ENCODE measurements around the gene ADGRB3.

The ADGRB3 gene

DNA sequence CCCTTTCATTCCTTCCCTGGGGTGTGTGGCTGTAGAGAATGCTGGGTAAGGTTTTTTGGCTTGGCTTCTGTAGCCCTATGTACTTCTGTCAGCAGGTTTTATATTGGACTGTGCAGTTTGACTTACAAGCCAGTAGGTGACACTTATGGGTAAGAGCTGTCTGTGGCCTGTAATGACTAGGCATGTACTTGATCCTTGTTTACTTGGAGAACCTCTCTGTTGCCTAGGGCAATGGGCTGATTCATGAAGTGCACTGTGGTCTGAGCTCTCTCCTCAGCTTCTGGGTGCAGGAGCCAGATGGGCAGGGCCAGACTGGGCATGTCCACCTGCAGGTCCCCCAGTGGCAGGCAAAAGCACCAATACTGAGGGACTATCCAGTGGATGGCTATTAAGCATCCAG, 544.6 kb downstream of the ADGRB3 start:
- Histone ChIP-seq H2BK12ac (ENCODE audit: low read length) (no peak overlapping the region), H3K18ac (ENCODE audit: low read length) (no peak overlapping the region), H3K9me3 (replicated peaks in 1 of 2; ENCODE audit: control insufficient read depth in 2 of 2, insufficient read depth in 1 of 2, low read depth in 1 of 2, low read length in 2 of 2) (peaks cover 2 to 9% of the 10 kb centered on the region in 2 donors), H2AK5ac (ENCODE audit: low read depth, low read length) (no peak overlapping the region), H2AFZ (ENCODE audit: low read length) (no peak overlapping the region), H4K91ac (ENCODE audit: low read depth, low read length, poor library complexity) (no peak overlapping the region), H3K14ac (ENCODE audit: low read length) (peak overlapping the region; percentile 82), H3K27ac (replicated peaks; ENCODE audit: low read length) (no peak overlapping the region), H3K23ac (ENCODE audit: low read depth, low read length, poor library complexity) (no peak overlapping the region), H3K4me1 (ENCODE audit: control insufficient read depth in 2 of 2, insufficient read depth in 1 of 2, low read depth in 1 of 2, low read length in 2 of 2) (no peaks in the 10 kb centered on the region), H3K4me3 (ENCODE audit: low read length in 2 of 2) (no peak overlapping the region), H3K79me1 (ENCODE audit: low read depth, low read length) (no peaks in the 10 kb centered on the region), H3K27me3 (ENCODE audit: control insufficient read depth in 3 of 3, insufficient read depth in 3 of 3, low read depth in 1 of 3, low read length in 3 of 3) (no peaks in the 10 kb centered on the region), H3K4ac (ENCODE audit: low read length) (no peak overlapping the region), H2BK120ac (ENCODE audit: low read depth, low read length) (no peak overlapping the region), H4K8ac (ENCODE audit: low read depth, low read length) (no peak overlapping the region), H3K9ac (ENCODE audit: low read depth, low read length, poor library complexity) (no peak overlapping the region), H3K4me2 (ENCODE audit: insufficient read depth, low read length, poor library complexity, severe bottlenecking) (no peak overlapping the region), H3K36me3 (replicated peaks in 1 of 2; ENCODE audit: control insufficient read depth in 2 of 2, insufficient read depth in 2 of 2, low read length in 2 of 2) (no peaks in the 10 kb centered on the region), H2BK5ac (ENCODE audit: low read length) (no peak overlapping the region), H2BK15ac (ENCODE audit: low read length) (no peak overlapping the region)
- no peak for DNase-seq (ENCODE audit: low spot score)

GRCh38 chr6:69180361-69181067, 545.4 kb downstream of the ADGRB3 start:
- H4K91ac ChIP-seq (ENCODE audit: low read depth, low read length, poor library complexity) = no peak overlapping the region
- H3K4ac ChIP-seq (ENCODE audit: low read length) = no peak overlapping the region
- H3K27ac ChIP-seq (replicated peaks; ENCODE audit: low read length) = no peak overlapping the region
- peaks cover 2 to 9% of the 10 kb centered on the region in 2 donors for H3K9me3 ChIP-seq (replicated peaks in 1 of 2; ENCODE audit: control insufficient read depth in 2 of 2, insufficient read depth in 1 of 2, low read depth in 1 of 2, low read length in 2 of 2)
- DNase-seq (ENCODE audit: low spot score) = no peak
- H2BK12ac ChIP-seq (ENCODE audit: low read length) = no peak overlapping the region
- no peak overlapping the region for H2BK15ac ChIP-seq (ENCODE audit: low read length)
- H2BK120ac ChIP-seq (ENCODE audit: low read depth, low read length) = no peak overlapping the region
- H2BK5ac ChIP-seq (ENCODE audit: low read length) = no peak overlapping the region
- no peaks in the 10 kb centered on the region for H3K4me1 ChIP-seq (ENCODE audit: control insufficient read depth in 2 of 2, insufficient read depth in 1 of 2, low read depth in 1 of 2, low read length in 2 of 2)
- no peak overlapping the region for H3K23ac ChIP-seq (ENCODE audit: low read depth, low read length, poor library complexity)
- no peak overlapping the region for H2AFZ ChIP-seq (ENCODE audit: low read length)
- H3K79me1 ChIP-seq (ENCODE audit: low read depth, low read length) = no peaks in the 10 kb centered on the region
- no peak overlapping the region for H3K4me3 ChIP-seq (ENCODE audit: low read length in 2 of 2)
- H4K8ac ChIP-seq (ENCODE audit: low read depth, low read length) = no peak overlapping the region
- H3K14ac ChIP-seq (ENCODE audit: low read length) = no peak overlapping the region
- no peak overlapping the region for H3K4me2 ChIP-seq (ENCODE audit: insufficient read depth, low read length, poor library complexity, severe bottlenecking)
- no peaks in the 10 kb centered on the region for H3K36me3 ChIP-seq (replicated peaks in 1 of 2; ENCODE audit: control insufficient read depth in 2 of 2, insufficient read depth in 2 of 2, low read length in 2 of 2)
- no CpG with 5 or more reads among the region's 7 CpGs for WGBS, 2 donors (ENCODE audit: extremely low coverage in 2 of 2, insufficient read length in 2 of 2, insufficient replicate concordance in 1 of 2)
- no peaks in the 10 kb centered on the region for H3K27me3 ChIP-seq (ENCODE audit: control insufficient read depth in 3 of 3, insufficient read depth in 3 of 3, low read depth in 1 of 3, low read length in 3 of 3)
- no peak overlapping the region for H3K9ac ChIP-seq (ENCODE audit: low read depth, low read length, poor library complexity)
- H2AK5ac ChIP-seq (ENCODE audit: low read depth, low read length) = no peak overlapping the region
- H3K18ac ChIP-seq (ENCODE audit: low read length) = peak overlapping the region; percentile 8

DNA sequence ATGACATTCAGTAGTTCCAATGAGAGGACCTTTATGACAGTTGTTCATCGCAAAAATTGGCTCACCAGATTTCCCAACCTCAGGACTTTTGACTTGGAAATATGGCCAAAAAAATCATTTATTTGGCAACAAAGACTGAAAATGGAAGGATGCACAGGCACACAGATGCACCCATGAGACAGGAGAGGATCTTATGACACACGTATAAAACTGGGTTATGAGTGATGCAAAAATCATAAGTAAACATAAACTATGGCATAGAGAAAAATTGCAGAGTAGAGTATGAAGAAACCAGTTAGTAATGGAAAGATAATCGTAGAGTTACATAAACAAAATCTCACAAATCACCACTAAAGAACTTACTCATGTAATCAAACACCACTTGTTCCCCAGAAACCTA, 546.9 kb downstream of the ADGRB3 start:
- no peak overlapping the region for H2BK12ac ChIP-seq (ENCODE audit: low read length)
- no peak overlapping the region for H3K27ac ChIP-seq (replicated peaks; ENCODE audit: low read length)
- no peak overlapping the region for H3K4me2 ChIP-seq (ENCODE audit: insufficient read depth, low read length, poor library complexity, severe bottlenecking)
- no peak overlapping the region for H3K18ac ChIP-seq (ENCODE audit: low read length)
- no peak for DNase-seq (ENCODE audit: low spot score)
- no peak overlapping the region for H2AK5ac ChIP-seq (ENCODE audit: low read depth, low read length)
- H2AFZ ChIP-seq (ENCODE audit: low read length) = no peak overlapping the region
- no peak overlapping the region for H4K8ac ChIP-seq (ENCODE audit: low read depth, low read length)
- H3K79me1 ChIP-seq (ENCODE audit: low read depth, low read length) = no peaks in the 10 kb centered on the region
- no peaks in the 10 kb centered on the region for H3K4me1 ChIP-seq (ENCODE audit: control insufficient read depth in 2 of 2, insufficient read depth in 1 of 2, low read depth in 1 of 2, low read length in 2 of 2)
- H3K14ac ChIP-seq (ENCODE audit: low read length) = no peak overlapping the region
- no peaks in the 10 kb centered on the region for H3K27me3 ChIP-seq (ENCODE audit: control insufficient read depth in 3 of 3, insufficient read depth in 3 of 3, low read depth in 1 of 3, low read length in 3 of 3)
- H2BK5ac ChIP-seq (ENCODE audit: low read length) = no peak overlapping the region
- H3K4me3 ChIP-seq (ENCODE audit: low read length in 2 of 2) = no peak overlapping the region
- H3K4ac ChIP-seq (ENCODE audit: low read length) = no peak overlapping the region
- H3K9ac ChIP-seq (ENCODE audit: low read depth, low read length, poor library complexity) = no peak overlapping the region
- H3K36me3 ChIP-seq (replicated peaks in 1 of 2; ENCODE audit: control insufficient read depth in 2 of 2, insufficient read depth in 2 of 2, low read length in 2 of 2) = no peaks in the 10 kb centered on the region
- no peak overlapping the region for H2BK15ac ChIP-seq (ENCODE audit: low read length)
- H2BK120ac ChIP-seq (ENCODE audit: low read depth, low read length) = no peak overlapping the region
- H3K9me3 ChIP-seq (replicated peaks in 1 of 2; ENCODE audit: control insufficient read depth in 2 of 2, insufficient read depth in 1 of 2, low read depth in 1 of 2, low read length in 2 of 2) = peaks cover 2 to 9% of the 10 kb centered on the region in 2 donors
- WGBS, 2 donors (ENCODE audit: extremely low coverage in 2 of 2, insufficient read length in 2 of 2, insufficient replicate concordance in 1 of 2) = no CpG with 5 or more reads among the region's 3 CpGs
- no peak overlapping the region for H3K23ac ChIP-seq (ENCODE audit: low read depth, low read length, poor library complexity)
- no peak overlapping the region for H4K91ac ChIP-seq (ENCODE audit: low read depth, low read length, poor library complexity)

DNA sequence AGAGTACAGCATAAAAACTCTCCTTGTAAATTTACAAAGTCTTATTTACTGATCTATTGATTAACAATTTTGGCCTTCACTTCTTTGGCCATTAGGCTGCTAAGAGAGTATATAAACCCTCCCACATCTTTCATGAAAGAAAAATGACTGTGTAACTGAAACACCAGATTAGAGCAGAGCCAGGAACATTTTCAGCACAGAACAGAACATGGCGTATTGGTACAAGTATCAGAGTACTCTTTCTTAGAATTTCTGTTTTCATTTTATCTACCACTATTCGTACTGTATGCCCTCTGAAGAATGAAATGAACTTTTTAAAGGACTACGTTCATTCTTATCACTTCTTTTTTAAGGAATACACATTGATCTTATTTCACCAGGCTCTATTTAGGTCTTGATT, 550.2 kb downstream of the ADGRB3 start:
- no CpG with 5 or more reads among the region's 3 CpGs for WGBS, 2 donors (ENCODE audit: extremely low coverage in 2 of 2, insufficient read length in 2 of 2, insufficient replicate concordance in 1 of 2)
- no peak overlapping the region for H3K4me3 ChIP-seq (ENCODE audit: low read length in 2 of 2)
- H2BK120ac ChIP-seq (ENCODE audit: low read depth, low read length) = no peak overlapping the region
- no peaks in the 10 kb centered on the region for H3K36me3 ChIP-seq (replicated peaks in 1 of 2; ENCODE audit: control insufficient read depth in 2 of 2, insufficient read depth in 2 of 2, low read length in 2 of 2)
- H3K4me1 ChIP-seq (ENCODE audit: control insufficient read depth in 2 of 2, insufficient read depth in 1 of 2, low read depth in 1 of 2, low read length in 2 of 2) = no peaks in the 10 kb centered on the region
- no peak overlapping the region for H4K8ac ChIP-seq (ENCODE audit: low read depth, low read length)
- no peak overlapping the region for H2BK15ac ChIP-seq (ENCODE audit: low read length)
- no peaks in the 10 kb centered on the region for H3K9me3 ChIP-seq (replicated peaks in 1 of 2; ENCODE audit: control insufficient read depth in 2 of 2, insufficient read depth in 1 of 2, low read depth in 1 of 2, low read length in 2 of 2)
- H2AK5ac ChIP-seq (ENCODE audit: low read depth, low read length) = no peak overlapping the region
- no peak overlapping the region for H3K4ac ChIP-seq (ENCODE audit: low read length)
- H3K14ac ChIP-seq (ENCODE audit: low read length) = no peak overlapping the region
- H3K27ac ChIP-seq (replicated peaks; ENCODE audit: low read length) = no peak overlapping the region
- no peak overlapping the region for H4K91ac ChIP-seq (ENCODE audit: low read depth, low read length, poor library complexity)
- no peak overlapping the region for H3K9ac ChIP-seq (ENCODE audit: low read depth, low read length, poor library complexity)
- no peak overlapping the region for H2BK12ac ChIP-seq (ENCODE audit: low read length)
- H3K4me2 ChIP-seq (ENCODE audit: insufficient read depth, low read length, poor library complexity, severe bottlenecking) = no peak overlapping the region
- H2BK5ac ChIP-seq (ENCODE audit: low read length) = no peak overlapping the region
- no peak overlapping the region for H3K23ac ChIP-seq (ENCODE audit: low read depth, low read length, poor library complexity)
- H2AFZ ChIP-seq (ENCODE audit: low read length) = no peak overlapping the region
- DNase-seq (ENCODE audit: low spot score) = no peak
- H3K79me1 ChIP-seq (ENCODE audit: low read depth, low read length) = no peaks in the 10 kb centered on the region
- H3K27me3 ChIP-seq (ENCODE audit: control insufficient read depth in 3 of 3, insufficient read depth in 3 of 3, low read depth in 1 of 3, low read length in 3 of 3) = no peaks in the 10 kb centered on the region
- H3K18ac ChIP-seq (ENCODE audit: low read length) = no peak overlapping the region

Data from neuronal stem cell (in vitro differentiated cells).